Measurements from ENCODE around the gene KRTAP9-7.
"Not testable (repeated sequence)": the region's sequence is repeated elsewhere in the genome, so short reads cannot be mapped to it uniquely, and the experiment has no call there.

Gene KRTAP9-7, protein sequence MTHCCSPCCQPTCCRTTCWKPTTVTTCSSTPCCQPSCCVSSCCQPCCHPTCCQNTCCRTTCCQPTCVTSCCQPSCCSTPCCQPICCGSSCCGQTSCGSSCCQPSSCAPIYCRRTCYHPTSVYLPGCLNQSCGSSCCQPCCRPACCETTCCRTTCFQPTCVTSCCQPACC

GRCh38 chr17:41275648-41276190 lies at the start of gene KRTAP9-7:
TSS of gene KRTAP9-7 (plus strand) at chr17:41275698. CDS start at chr17:41275698, 0 bp downstream.
- DNase-seq (ENCODE audit: low spot score), result not testable (repeated sequence)

DNA sequence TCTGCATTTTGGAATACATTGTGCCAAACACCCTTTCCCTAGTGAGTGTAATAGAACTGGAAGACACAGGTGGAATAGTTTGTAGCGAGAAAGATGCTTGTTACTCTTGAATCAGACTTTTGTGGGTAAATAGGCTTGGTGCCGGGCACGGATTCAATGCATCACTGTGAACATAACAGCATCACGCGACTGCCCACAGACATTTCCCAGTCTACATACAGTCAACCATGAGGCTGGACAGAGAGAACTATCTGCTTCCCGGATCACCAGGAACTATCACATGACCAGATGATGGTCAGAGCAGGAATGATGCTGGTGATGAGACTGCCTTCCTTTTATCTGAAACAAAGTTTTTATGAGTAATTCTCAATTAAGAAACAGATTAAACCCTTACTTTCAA lies 49.4 kb upstream of the KRTAP9-7 start:
- DNase-seq (ENCODE audit: low spot score), result no peak

GRCh38 chr17:41226598-41227095 lies 48.9 kb upstream of the KRTAP9-7 start, which contains the start of gene KRTAP9-2:
TSS of gene KRTAP9-2 (plus strand) at chr17:41226648. CDS start at chr17:41226655, 7 bp downstream.
- DNase-seq (ENCODE audit: low spot score), result not testable (repeated sequence)

GRCh38 chr17:41230094-41230493 lies 45.4 kb upstream of the KRTAP9-7 start:
- no peak for DNase-seq (ENCODE audit: low spot score)

DNA sequence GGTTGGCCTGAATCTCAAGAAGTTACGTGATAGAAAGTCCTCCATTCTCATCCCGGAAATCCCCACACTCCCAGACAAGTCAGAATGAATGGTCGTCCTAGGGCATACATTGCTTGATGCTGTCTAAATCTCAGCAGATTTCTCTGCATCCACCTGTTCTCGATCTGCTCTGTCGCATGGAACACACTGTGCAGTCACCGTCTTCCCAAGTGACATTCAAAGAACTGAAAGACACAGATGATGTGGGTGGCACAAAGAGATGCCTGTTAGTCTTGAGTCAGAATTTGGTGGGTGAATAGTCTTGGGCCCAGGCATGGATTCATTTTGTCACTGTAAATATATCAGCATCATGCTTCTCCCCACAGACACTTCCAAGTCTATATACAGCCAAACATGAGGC lies 43.8 kb upstream of the KRTAP9-7 start:
- DNase-seq (ENCODE audit: low spot score), result no peak

- not testable (repeated sequence) for DNase-seq (ENCODE audit: low spot score)
Measured at GRCh38 chr17:41232399-41233105, 42.9 kb upstream of the KRTAP9-7 start, which contains the start of gene KRTAP9-3. TSS of gene KRTAP9-3 (plus strand) at chr17:41232449. CDS start at chr17:41232502, 53 bp downstream.

DNA sequence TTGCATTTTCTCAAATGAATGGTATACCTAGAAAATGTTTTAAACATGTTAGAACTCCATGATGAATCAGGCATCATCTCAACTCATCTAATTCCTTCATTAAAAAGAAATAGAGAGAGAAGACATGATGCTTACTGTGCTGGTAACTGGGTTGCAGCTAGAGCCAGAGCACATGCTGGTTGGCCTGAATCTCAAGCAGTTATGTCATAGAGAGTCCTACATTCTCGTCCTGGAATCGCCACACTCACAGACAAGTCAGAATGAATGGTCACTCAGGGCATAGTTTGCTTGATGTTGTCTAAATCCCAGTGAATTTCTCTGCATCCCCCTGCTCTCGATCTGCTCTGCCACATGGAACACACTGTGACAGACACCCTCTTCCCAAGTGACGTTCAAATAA lies 38.4 kb upstream of the KRTAP9-7 start:
- not testable (repeated sequence) for DNase-seq (ENCODE audit: low spot score)

- not testable (repeated sequence) for DNase-seq (ENCODE audit: low spot score)
Measured at GRCh38 chr17:41237949-41238437, 37.5 kb upstream of the KRTAP9-7 start, which contains the start of gene KRTAP9-8. TSS of gene KRTAP9-8 (plus strand) at chr17:41237999. CDS start at chr17:41238052, 53 bp downstream.

DNA sequence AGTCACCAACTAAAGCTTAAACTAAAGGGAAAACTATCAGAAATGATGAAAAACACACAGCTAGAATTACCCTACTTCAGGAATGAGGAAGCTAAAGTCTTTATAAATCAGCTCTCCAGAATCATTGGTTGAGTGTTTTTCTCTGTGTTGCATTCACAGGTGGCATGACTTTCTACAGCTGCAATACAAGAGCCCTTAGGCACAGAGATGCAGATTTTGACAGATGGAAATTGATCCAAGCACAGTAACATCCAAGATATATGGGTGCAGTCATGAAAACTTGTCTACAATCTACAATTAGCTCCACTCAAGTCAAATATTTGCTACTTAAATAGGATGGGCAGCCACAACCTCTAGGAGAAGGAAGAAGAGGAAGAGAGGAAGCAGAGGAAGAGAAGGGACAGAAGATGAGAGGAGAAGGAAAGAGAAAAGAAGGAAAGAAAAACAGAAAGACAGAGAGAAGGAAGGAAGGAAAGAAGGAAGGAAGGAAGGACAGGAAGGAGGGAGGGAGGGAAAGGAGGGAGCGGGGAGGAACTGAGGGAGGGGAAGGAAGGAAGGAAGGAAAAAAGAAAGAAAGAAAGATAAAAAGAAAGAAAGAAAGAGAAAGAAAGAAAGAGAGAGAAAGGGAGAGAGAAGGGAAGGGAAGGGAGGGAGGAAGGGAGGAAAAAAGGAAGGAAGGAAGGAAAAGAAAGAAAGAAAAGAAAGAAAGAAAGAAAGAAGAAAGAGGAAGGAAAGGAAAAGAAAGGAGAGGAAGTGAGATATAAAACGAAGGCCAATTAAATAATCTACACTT lies 28.3 kb upstream of the KRTAP9-7 start:
- DNase-seq (ENCODE audit: low spot score), result not testable (repeated sequence)

- DNase-seq (ENCODE audit: low spot score), result not testable (repeated sequence)
Measured at GRCh38 chr17:41249637-41250240, 25.8 kb upstream of the KRTAP9-7 start, which contains the start of gene KRTAP9-4. TSS of gene KRTAP9-4 (plus strand) at chr17:41249687. CDS start at chr17:41249721, 34 bp downstream.

GRCh38 chr17:41251261-41251660 lies 24.2 kb upstream of the KRTAP9-7 start:
- DNase-seq (ENCODE audit: low spot score), result no peak

DNA sequence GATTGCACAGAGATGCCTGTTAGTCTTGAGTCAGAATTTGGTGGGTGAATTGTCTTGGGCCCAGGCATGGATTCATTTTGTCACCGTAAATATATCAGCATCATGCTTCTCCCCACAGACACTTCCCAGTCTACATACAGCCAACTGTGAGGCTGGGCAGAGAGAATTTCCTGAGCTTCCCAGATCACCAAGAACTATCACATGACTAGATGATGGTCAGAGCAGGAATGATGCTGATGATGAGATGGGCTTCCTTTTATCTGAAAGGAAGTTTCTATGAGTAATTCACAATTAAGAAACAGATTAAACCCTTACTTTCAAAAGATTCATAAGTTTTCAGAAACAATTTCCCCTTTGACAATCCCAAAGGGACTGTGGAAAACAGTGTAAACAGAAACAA lies 20.6 kb upstream of the KRTAP9-7 start:
- no peak for DNase-seq (ENCODE audit: low spot score)

GRCh38 chr17:41255381-41256290 lies 19.9 kb upstream of the KRTAP9-7 start, which contains the start of gene KRTAP9-9:
TSS of gene KRTAP9-9 (plus strand) at chr17:41255384.
- not testable (repeated sequence) for DNase-seq (ENCODE audit: low spot score)

- DNase-seq (ENCODE audit: low spot score), result no peak
Measured at GRCh38 chr17:41256291-41256685, 19.2 kb upstream of the KRTAP9-7 start.

GRCh38 chr17:41258406-41258805 lies 17.1 kb upstream of the KRTAP9-7 start:
- DNase-seq (ENCODE audit: low spot score), result no peak

DNA sequence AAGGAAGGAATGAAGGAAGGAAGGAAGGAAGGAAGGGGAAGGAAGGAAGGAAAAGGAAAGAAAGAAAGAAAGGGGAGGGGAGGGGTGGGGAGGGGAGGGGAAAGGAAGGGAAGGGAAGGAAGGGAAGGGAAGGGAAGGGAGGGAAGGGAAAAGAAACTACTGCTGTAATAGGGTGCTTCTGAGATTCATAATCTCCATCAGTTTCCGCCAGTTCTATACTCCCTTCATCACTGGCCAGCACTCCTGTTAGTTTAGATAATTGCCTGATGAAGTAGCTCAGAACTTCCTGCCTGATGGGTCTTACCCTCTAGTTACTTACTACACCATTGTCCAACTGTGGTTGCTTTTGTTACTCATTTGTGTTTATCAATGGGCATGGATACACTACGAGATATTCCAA lies 12.3 kb upstream of the KRTAP9-7 start:
- no peak for DNase-seq (ENCODE audit: low spot score)

DNA sequence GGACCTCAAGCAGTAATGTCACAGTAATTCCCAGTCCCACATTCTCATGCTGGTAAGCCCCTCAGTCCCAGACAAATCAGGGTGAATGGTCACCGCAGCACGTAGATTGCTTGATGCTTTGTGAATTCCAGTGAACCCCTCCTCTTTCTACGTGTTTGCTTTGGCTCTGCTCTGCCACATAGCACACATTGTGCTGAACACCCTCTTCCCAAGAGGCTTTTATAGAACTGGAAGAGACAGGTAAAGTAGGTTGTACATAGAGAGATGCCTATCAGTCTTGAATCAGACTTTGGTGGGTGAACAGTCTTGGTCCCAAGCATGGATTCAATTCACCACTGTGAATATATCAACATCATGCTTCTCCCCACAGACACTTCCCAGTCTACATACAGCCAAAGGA lies 10.9 kb upstream of the KRTAP9-7 start:
- no peak for DNase-seq (ENCODE audit: low spot score)

- DNase-seq (ENCODE audit: low spot score), result no peak
Measured at GRCh38 chr17:41265078-41265477, 10.4 kb upstream of the KRTAP9-7 start, which contains the start of gene KRTAP9-6. TSS of gene KRTAP9-6 (plus strand) at chr17:41265378. CDS start at chr17:41265378, 0 bp downstream.

DNA sequence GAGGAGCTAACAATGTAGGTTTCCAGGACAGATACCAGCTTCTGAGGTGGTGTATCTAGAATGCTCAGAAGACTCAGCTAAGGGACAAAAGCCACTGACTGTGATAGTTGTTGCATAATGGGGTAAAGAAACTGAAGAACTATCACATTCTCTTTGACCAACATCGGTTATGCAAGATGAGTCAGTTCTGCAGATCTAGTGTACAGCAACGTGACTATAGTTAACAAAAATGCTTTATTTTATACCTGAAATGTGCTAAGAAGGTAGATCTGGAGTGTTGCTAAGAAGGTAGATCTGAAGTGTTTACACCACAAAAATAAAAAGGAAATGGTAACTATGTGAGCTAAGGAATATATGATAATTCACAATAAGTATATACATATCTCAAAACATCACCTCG lies 7.8 kb upstream of the KRTAP9-7 start:
- no peak for DNase-seq (ENCODE audit: low spot score)

- not testable (repeated sequence) for DNase-seq (ENCODE audit: low spot score)
Measured at GRCh38 chr17:41271323-41271722, 4.2 kb upstream of the KRTAP9-7 start.
